ENCODE measurements around the gene MTCL1. TPM values are rescaled to one million over a fixed set of nuclear protein-coding genes. Genes with fewer than 3 reads are reported as not detected.

MTCL1 gene
- total RNA-seq, 4 donors from 2014 or later, result 2.2 to 6.8 (median 4.0) TPM

GRCh38 chr18:8814206-8814605 is 108.8 kb downstream of the MTCL1 start:
- intact Hi-C loops (cut with DNase I; ENCODE audit: low total_unique reads), result no loop called here
- no peak for TF ChIP-seq POLR2A (IDR thresholded peaks at IDR 0.05)
- no peak for TF ChIP-seq CTCF (IDR thresholded peaks at IDR 0.05)
- no peak overlapping the region for H3K4me3 ChIP-seq (ENCODE audit: low read depth, poor library complexity, severe bottlenecking)
- 94 to 97% methylated on average over 6 of the region's 6 CpGs for WGBS, 2 donors
- DNase-seq (ENCODE audit: low spot score in 2 of 2), result peak in 1 of 2 donors; percentile 12

- intact Hi-C loops (cut with DNase I; ENCODE audit: low total_unique reads), result no loop called here
- TF ChIP-seq POLR2A (IDR thresholded peaks at IDR 0.05), result no peak
- no peak for TF ChIP-seq CTCF (IDR thresholded peaks at IDR 0.05)
- WGBS, 2 donors, result 89 to 92% methylated on average over 3 of the region's 3 CpGs
- DNase-seq (ENCODE audit: low spot score in 2 of 2), result no peak
- H3K4me3 ChIP-seq (ENCODE audit: low read depth, poor library complexity, severe bottlenecking), result no peak overlapping the region
Observed at GRCh38 chr18:8816220-8816619, 110.9 kb downstream of the MTCL1 start.

- intact Hi-C loops (cut with DNase I; ENCODE audit: low total_unique reads), result no loop called here
- H3K4me3 ChIP-seq (ENCODE audit: low read depth, poor library complexity, severe bottlenecking), result no peak overlapping the region
- TF ChIP-seq CTCF (IDR thresholded peaks at IDR 0.05), result no peak
- no peak for TF ChIP-seq POLR2A (IDR thresholded peaks at IDR 0.05)
- no peak for DNase-seq (ENCODE audit: low spot score in 2 of 2)
- WGBS, 2 donors, result 18 to 38% methylated on average over 1 of the region's 1 CpG
Observed at GRCh38 chr18:8816816-8817215, 111.5 kb downstream of the MTCL1 start.

- TF ChIP-seq POLR2A (IDR thresholded peaks at IDR 0.05) (no peak), CTCF (IDR thresholded peaks at IDR 0.05) (no peak)
- intact Hi-C loops (cut with DNase I; ENCODE audit: low total_unique reads), result no loop called here
- peak in 1 of 2 donors; percentile 71 for DNase-seq (ENCODE audit: low spot score in 2 of 2)
- no peak overlapping the region for H3K4me3 ChIP-seq (ENCODE audit: low read depth, poor library complexity, severe bottlenecking)
- WGBS, 2 donors, result 94 to 97% methylated on average over 15 of the region's 15 CpGs
Observed at GRCh38 chr18:8818982-8819381, 113.6 kb downstream of the MTCL1 start.

- H3K4me3 ChIP-seq (ENCODE audit: low read depth, poor library complexity, severe bottlenecking), result no peak overlapping the region
- intact Hi-C loops (cut with DNase I; ENCODE audit: low total_unique reads), result loop anchor here (10.0 kb wide), 1 partner anchor 74 kb away; no protein-coding TSS in a partner anchor
- TF ChIP-seq CTCF (IDR thresholded peaks at IDR 0.05), result no peak
- no peak for TF ChIP-seq POLR2A (IDR thresholded peaks at IDR 0.05)
- WGBS, 2 donors, result 72 to 78% methylated on average over 9 of the region's 9 CpGs
- DNase-seq (ENCODE audit: low spot score in 2 of 2), result no peak
Observed at GRCh38 chr18:8820396-8821082, 115.2 kb downstream of the MTCL1 start.

- DNase-seq (ENCODE audit: low spot score in 2 of 2), result peak in 1 of 2 donors; percentile 13
- intact Hi-C loops (cut with DNase I; ENCODE audit: low total_unique reads), result loop anchor here (10.0 kb wide), 1 partner anchor 74 kb away; no protein-coding TSS in a partner anchor
- WGBS, 2 donors, result 68 to 86% methylated on average over 3 of the region's 3 CpGs
- TF ChIP-seq CTCF (IDR thresholded peaks at IDR 0.05) (no peak), POLR2A (IDR thresholded peaks at IDR 0.05) (no peak)
- H3K4me3 ChIP-seq (ENCODE audit: low read depth, poor library complexity, severe bottlenecking), result no peak overlapping the region
Observed at GRCh38 chr18:8821083-8821465, 115.7 kb downstream of the MTCL1 start.
